Measurements from ENCODE around the gene RAPGEF2. TPM values are rescaled to one million over a fixed set of nuclear protein-coding genes. Genes with fewer than 3 reads are reported as not detected.

RAPGEF2 gene
- polyA plus RNA-seq, 3 donors: 49.8 to 54.5 (median 50.0) TPM

GRCh38 chr4:159188646-159189045, 85.8 kb downstream of the RAPGEF2 start:
- no peak for DNase-seq (ENCODE audit: low read depth in 3 of 3, low spot score in 2 of 3)

- no peak for DNase-seq (ENCODE audit: low read depth in 3 of 3, low spot score in 2 of 3)
These were observed 87.8 kb downstream of the RAPGEF2 start for GRCh38 chr4:159190651-159191050.

DNA sequence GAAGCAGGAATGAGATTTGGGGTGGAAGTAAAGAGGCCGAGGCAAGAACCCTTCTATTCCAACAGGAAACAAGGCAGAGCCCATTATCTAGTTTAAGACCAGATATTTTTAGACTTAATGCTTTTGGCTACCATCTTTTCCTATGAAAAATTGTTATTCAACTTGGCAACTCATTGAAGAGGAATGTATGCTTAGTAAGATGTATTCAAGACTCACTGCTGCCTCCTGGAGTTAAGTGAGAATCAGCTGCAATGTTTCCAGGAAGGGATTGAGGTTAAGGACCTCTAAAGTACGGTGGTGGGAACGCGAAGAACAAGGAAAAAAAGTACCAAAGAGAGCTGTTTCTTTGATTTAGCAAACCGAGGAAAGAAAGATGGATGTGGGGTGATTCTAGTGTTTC, 89.1 kb downstream of the RAPGEF2 start:
- no peak for DNase-seq (ENCODE audit: low read depth in 3 of 3, low spot score in 2 of 3)

GRCh38 chr4:159193046-159193620, 90.3 kb downstream of the RAPGEF2 start:
- DNase-seq (ENCODE audit: low read depth in 3 of 3, low spot score in 2 of 3): no peak

GRCh38 chr4:159195361-159195769, 92.5 kb downstream of the RAPGEF2 start:
- DNase-seq (ENCODE audit: low read depth in 3 of 3, low spot score in 2 of 3): no peak

DNA sequence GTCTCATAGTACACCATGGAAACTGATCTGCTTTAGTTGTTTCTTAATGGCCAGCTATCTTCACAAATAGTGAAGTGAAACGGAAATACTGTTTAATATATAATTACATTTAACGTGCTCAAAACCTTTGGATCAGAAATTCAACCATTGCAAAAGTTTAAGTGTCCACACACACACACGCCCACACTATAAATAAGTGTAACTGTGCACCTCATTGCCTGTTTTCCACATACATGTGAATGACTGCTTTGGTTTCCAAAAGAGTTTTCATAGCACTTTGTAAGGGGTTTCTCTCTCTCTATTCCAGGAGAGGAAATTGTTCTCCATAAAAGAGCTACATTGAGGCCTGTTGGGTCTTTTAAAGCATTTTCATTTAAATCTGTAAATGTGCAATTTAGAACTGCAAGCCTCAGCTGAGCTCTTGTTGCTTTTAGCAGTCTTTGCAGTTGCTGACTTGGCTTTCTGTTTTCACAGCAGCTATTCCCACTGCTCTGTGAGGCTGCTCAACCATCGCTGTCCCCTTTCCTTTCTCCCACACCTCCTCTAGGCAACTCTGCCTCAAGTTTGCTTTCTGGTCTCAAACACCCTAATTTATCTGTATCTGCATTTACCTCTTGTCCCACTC, 94.5 kb downstream of the RAPGEF2 start:
- no peak for DNase-seq (ENCODE audit: low read depth in 3 of 3, low spot score in 2 of 3)

DNA sequence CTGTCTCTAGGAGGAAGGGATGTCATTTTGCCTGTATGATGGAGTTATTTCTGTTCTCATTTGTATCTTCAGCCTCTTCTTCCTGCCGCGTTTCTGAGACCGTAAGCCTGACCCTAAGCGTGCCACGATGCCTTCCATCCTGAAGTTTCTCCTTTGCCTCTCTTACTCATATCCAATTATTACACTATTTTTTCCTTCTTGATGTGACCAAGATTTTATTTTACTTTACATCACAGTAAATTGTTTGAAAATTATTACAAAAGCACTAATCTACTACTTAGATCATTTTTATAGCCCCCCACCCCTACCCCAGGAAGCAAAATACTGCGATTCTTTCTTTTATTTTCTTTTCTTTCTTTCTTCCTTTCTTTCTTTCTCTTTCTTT, 95.0 kb downstream of the RAPGEF2 start:
- no peak for DNase-seq (ENCODE audit: low read depth in 3 of 3, low spot score in 2 of 3)

DNA sequence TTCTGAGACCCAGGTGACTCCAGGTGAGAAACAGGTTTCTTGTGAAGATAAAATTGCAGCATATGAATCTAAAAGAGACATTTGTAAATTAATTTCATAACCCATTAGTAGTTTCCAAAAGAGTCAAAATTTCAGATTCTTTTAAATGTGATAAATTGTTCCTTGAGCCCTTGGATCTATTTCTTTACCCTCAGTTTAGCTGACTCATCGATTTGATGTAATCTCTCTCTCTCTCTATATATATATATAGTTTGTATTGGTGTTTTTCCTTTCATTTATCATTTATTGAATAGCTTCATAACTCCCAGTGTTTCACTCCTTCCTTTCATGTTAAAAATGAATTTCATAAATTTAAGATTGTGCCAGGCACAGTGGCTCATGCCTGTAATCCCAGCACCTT, 96.9 kb downstream of the RAPGEF2 start:
- DNase-seq (ENCODE audit: low read depth in 3 of 3, low spot score in 2 of 3): no peak

- no peak for DNase-seq (ENCODE audit: low read depth in 3 of 3, low spot score in 2 of 3)
These were observed 98.3 kb downstream of the RAPGEF2 start for GRCh38 chr4:159201168-159201567.

- DNase-seq (ENCODE audit: low read depth in 3 of 3, low spot score in 2 of 3): no peak
These were observed 101.7 kb downstream of the RAPGEF2 start for GRCh38 chr4:159204566-159204965.

DNA sequence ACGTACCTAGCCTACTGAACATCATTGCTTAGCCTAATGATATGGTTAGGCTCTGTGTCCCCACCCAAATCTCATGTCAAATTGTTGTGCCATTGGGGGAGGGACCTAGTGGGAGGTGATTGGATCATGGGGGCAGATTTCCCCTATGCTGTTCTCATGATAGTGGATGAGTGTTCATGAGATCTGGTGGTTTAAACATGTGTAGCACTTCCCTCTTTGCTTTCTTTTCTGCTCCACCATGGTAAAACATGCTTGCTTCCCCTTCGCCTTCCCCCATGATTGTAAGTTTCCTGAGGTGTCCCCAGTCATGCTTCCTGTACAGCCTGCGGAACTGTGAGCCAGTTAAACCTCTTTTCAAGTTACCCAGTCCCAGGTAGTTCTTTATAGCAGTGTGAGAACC, 102.6 kb downstream of the RAPGEF2 start:
- DNase-seq (ENCODE audit: low read depth in 3 of 3, low spot score in 2 of 3): no peak

- no peak for DNase-seq (ENCODE audit: low read depth in 3 of 3, low spot score in 2 of 3)
These were observed 103.6 kb downstream of the RAPGEF2 start for GRCh38 chr4:159206427-159206871.

DNA sequence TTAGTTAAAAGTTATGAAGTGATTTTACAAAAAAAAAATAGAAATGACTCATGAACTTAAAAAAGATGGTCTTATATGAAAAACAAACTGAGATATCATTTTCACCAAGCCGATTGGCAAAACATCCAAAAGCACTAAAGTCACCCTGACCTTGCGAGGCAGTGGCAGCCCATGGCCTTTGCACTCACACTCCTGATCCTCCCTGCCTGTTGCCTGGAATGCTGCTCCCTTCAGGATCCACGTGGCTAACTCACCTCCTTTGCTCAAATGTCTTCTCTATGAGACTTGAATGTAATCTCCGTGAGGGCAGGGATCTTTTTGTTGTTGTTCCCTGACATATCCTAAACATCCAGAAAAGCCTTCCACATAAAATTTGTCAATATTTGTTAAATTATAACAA, 106.4 kb downstream of the RAPGEF2 start:
- no peak for DNase-seq (ENCODE audit: low read depth in 3 of 3, low spot score in 2 of 3)

DNA sequence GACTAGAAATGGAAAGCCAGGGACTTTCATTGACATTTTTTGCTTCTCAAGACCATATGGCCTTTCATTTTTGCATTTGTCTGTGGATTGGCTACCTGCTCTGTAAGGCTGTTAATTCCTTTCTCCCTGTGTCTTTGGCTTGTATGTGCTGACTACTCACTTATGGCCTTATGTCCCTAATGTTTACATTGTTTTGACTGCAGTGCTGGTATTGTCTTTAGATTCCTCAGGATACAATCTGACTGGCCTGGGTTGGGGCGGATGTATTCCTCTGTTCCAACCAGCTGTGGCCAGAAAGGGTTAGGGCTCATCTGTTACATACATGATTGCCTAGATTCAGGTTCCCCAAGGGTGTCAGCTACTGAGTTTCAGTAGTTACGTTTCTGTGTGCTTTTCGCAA, 108.1 kb downstream of the RAPGEF2 start:
- DNase-seq (ENCODE audit: low read depth in 3 of 3, low spot score in 2 of 3): no peak

DNA sequence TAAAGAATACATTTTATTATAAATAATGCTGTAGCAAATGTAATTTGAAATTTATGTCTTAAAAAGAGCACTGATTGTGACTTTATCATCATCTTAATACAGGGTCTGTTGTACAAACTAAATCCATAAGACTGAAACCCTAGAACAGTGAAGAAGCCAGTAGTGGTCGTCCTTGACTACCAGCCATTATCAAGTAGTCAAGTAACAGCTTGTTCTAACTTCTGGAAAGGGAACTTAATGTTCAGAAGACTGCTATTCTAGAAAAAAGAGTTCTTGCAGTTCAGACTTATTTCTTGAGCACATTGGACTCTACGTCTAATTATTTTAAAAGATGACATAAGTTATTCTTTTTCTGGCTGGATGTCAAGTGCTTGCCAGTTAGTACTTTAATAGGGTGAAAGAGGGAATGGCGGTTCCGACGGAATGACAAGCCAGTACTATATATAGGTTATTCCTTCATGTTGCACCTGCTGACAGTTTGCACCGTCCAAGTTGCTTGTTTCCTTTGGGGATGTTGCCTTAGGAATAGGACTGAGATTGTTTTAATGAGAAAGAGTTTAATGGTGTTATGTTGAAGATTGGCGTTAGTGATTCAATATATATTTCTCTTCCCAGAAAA, 109.9 kb downstream of the RAPGEF2 start:
- DNase-seq (ENCODE audit: low read depth in 3 of 3, low spot score in 2 of 3): no peak

- DNase-seq (ENCODE audit: low read depth in 3 of 3, low spot score in 2 of 3): no peak
These were observed 114.0 kb downstream of the RAPGEF2 start for GRCh38 chr4:159216834-159217233.

GRCh38 chr4:159219862-159220261, 117.0 kb downstream of the RAPGEF2 start:
- no peak for DNase-seq (ENCODE audit: low read depth in 3 of 3, low spot score in 2 of 3)

- DNase-seq (ENCODE audit: low read depth in 3 of 3, low spot score in 2 of 3): no peak
These were observed 117.5 kb downstream of the RAPGEF2 start for GRCh38 chr4:159220353-159220752.

GRCh38 chr4:159221280-159221679, 118.4 kb downstream of the RAPGEF2 start:
- DNase-seq (ENCODE audit: low read depth in 3 of 3, low spot score in 2 of 3): no peak

DNA sequence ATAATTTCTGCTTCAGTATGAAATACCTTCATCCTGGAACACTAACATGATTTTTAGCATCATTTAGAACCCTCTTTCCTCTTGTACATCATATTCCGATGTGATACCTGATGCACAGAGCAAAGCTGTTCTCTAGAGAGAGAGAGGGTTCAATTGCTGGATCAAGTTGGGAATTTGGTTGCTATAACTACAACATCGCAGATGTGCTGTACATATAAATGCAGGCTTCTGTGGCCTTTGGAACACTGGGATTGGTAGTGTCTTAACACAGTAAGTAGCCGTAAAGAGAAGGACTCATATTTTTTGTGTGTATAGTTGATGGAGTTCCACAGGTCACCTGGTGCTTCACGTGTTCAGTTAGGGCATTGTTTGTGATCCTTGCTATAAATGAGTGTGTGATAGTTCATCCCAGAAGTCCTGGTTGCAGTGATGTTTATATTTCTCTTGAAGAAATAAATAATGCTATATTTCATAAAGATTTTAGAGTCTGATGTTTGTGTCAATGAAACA, 119.2 kb downstream of the RAPGEF2 start:
- DNase-seq (ENCODE audit: low read depth in 3 of 3, low spot score in 2 of 3): no peak

- no peak for DNase-seq (ENCODE audit: low read depth in 3 of 3, low spot score in 2 of 3)
These were observed 121.5 kb downstream of the RAPGEF2 start for GRCh38 chr4:159224408-159224807.

DNA sequence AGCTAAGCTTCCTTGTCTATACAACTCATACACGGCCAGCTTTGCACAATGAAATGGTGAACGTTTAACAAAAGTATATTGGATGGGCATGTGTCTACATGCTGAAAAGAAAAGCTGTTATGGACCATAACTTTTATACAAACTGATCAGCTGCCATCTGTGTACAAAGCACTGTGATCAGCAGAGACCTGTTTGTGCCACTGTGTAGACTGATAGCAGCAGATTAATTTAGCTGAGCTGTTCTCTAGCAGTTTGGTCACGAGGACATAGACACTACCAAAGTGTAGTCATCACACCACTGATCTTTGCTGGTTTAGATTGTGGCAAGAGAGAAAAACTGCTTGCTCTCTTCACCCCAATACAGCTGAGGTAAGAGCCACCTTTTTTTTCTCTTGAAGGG, 124.5 kb downstream of the RAPGEF2 start:
- DNase-seq (ENCODE audit: low read depth in 3 of 3, low spot score in 2 of 3): no peak

Measured in right renal cortex interstitium (tissue), 3 donors.